Endothelial cell of umbilical vein (primary cell): ENCODE results near the gene GNB5. TPM values are rescaled to one million over a fixed set of nuclear protein-coding genes. Genes with fewer than 3 reads are reported as not detected.

Experiments used
- BruUV-seq: library from RNA; stranded (reverse); fragments of 400-500 nt; replicated peaks from 2 replicates; lab custom pipeline; 2021; lab: Mats Ljungman, UMichigan
- CTCF ChIA-PET: fragments of 300-600, 350-600 bp; sonication (Branson Sonifier 250); formaldehyde crosslinking; loops from one replicate; lab custom pipeline; 2021; ENCODE audit warnings: antibody characterized with exemption, inconsistent platforms; lab: Charles Lee
- POLR2A ChIA-PET: fragments of 300-600, 350-600 bp; sonication (Branson Sonifier 250); formaldehyde crosslinking; loops from one replicate; lab custom pipeline; 2021; ENCODE audit warnings: antibody characterized with exemption, inconsistent platforms; lab: Charles Lee
- DNase-seq: peaks from one replicate; pipeline ENCODE4 v3.0.0-alpha.2; 2011; ENCODE audit warnings: low read depth, low spot score
- FAIRE-seq: peaks from 2 replicates; lab custom pipeline; 2011; peaks lifted over from hg19 to GRCh38; lab: Jason Lieb, UNC
- H2AFZ ChIP-seq: 2 replicates; pipeline ENCODE4 v1.6.0; 2012; ENCODE audit warnings: low read depth, low read length, control low read depth, inconsistent platforms
- H3K27ac ChIP-seq: 2 replicates; pipeline ENCODE4 v1.5.1; 2011; ENCODE audit warnings: low read depth, mild to moderate bottlenecking, control low read depth, low read length, moderate library complexity; ENCODE audit not compliant: insufficient read depth
- H3K27me3 ChIP-seq, 2 experiments: 2 replicates each; pipeline versions ENCODE4 v1.6.0 to v1.6.1; 2011; ENCODE audit warnings: low read length in 2 of 2, mixed read lengths in 1 of 2; ENCODE audit not compliant: control insufficient read depth in 2 of 2, insufficient read depth in 2 of 2
- H3K36me3 ChIP-seq, 2 experiments: 2 replicates in 1 of 2; 3 replicates in 1 of 2; pipeline ENCODE4 v1.5.1; 2011; ENCODE audit warnings: low read length in 2 of 2, mild to moderate bottlenecking in 1 of 2, moderate library complexity in 1 of 2; ENCODE audit not compliant: control insufficient read depth in 2 of 2, insufficient read depth in 2 of 2; ENCODE audit errors: extremely low read depth in 1 of 2
- H3K4me1 ChIP-seq: 3 replicates; pipeline ENCODE4 v1.5.1; 2011; ENCODE audit warnings: mild to moderate bottlenecking, low read length; ENCODE audit not compliant: control insufficient read depth, insufficient read depth; ENCODE audit errors: extremely low read depth
- H3K4me2 ChIP-seq: 2 replicates; pipeline ENCODE4 v1.6.1; 2011; ENCODE audit warnings: low read length, control low read depth, mixed read lengths; ENCODE audit not compliant: insufficient read depth
- H3K4me3 ChIP-seq, 3 experiments: fragments of 200-600 bp in 1 of 3; sonication (generic), shearing (Covaris generic) in 1 of 3; replicated peaks in 1 of 3; 2 replicates each; pipeline ENCODE4 v1.5.1; 2011 to 2016; ENCODE audit warnings: control low read depth in 3 of 3, low read length in 3 of 3, mild to moderate bottlenecking in 2 of 3, inconsistent platforms in 1 of 3, low read depth in 1 of 3, moderate library complexity in 1 of 3; ENCODE audit not compliant: insufficient read depth in 1 of 3
- H3K79me2 ChIP-seq: 2 replicates; pipeline ENCODE4 v1.6.0; 2012; ENCODE audit warnings: low read length, inconsistent platforms; ENCODE audit not compliant: control insufficient read depth, insufficient read depth
- H3K9ac ChIP-seq: replicated peaks from 2 replicates; pipeline ENCODE3; 2011; ENCODE audit warnings: low read length, control low read depth; ENCODE audit not compliant: insufficient read depth; ENCODE audit errors: extremely low read depth
- H3K9me1 ChIP-seq: replicated peaks from 3 replicates; pipeline ENCODE4 v1.6.0; 2011; ENCODE audit warnings: mild to moderate bottlenecking, low read length; ENCODE audit not compliant: control insufficient read depth, insufficient read depth; ENCODE audit errors: extremely low read depth
- H3K9me3 ChIP-seq: replicated peaks from 2 replicates; pipeline ENCODE4 v1.5.1; 2012; ENCODE audit warnings: low read length, inconsistent platforms; ENCODE audit not compliant: control insufficient read depth, insufficient read depth
- H4K20me1 ChIP-seq: replicated peaks from 2 replicates; pipeline ENCODE3; 2011; ENCODE audit warnings: mild to moderate bottlenecking, low read length; ENCODE audit not compliant: control insufficient read depth, insufficient read depth; ENCODE audit errors: extremely low read depth
- EZH2 ChIP-seq: IDR thresholded peaks from 2 replicates; pipeline ENCODE4 v1.6.1; 2012; ENCODE audit warnings: borderline replicate concordance, low read depth, mild to moderate bottlenecking, moderate library complexity, low read length, inconsistent platforms; ENCODE audit not compliant: severe bottlenecking
- FOS ChIP-seq: IDR thresholded peaks from 2 replicates; pipeline ENCODE4 v1.6.1; 2011; ENCODE audit warnings: mild to moderate bottlenecking, low read length, moderate library complexity, borderline replicate concordance; ENCODE audit not compliant: insufficient read depth
- GATA2 ChIP-seq: IDR thresholded peaks from 2 replicates; pipeline ENCODE4 v1.7.0; 2011; ENCODE audit warnings: low read depth, mild to moderate bottlenecking, moderate library complexity, mixed read lengths, low read length; ENCODE audit not compliant: insufficient read length, insufficient read depth
- JUN ChIP-seq: IDR thresholded peaks from 2 replicates; pipeline ENCODE4 v1.6.1; 2011; ENCODE audit warnings: borderline replicate concordance, low read depth; ENCODE audit not compliant: insufficient read length, insufficient read depth
- MYC ChIP-seq: IDR thresholded peaks from one replicate; pipeline ENCODE4 v1.6.1; 2011; ENCODE audit warnings: mild to moderate bottlenecking, low read depth, low read length
- POLR2A ChIP-seq: IDR thresholded peaks from 2 replicates; pipeline ENCODE4 v1.6.1; 2012; ENCODE audit warnings: low read depth, mild to moderate bottlenecking, control low read depth, low read length
- POLR2AphosphoS5 ChIP-seq: IDR thresholded peaks from 2 replicates; pipeline ENCODE4 v1.6.1; 2012; ENCODE audit warnings: low read depth, mild to moderate bottlenecking, control low read depth, low read length, moderate library complexity; ENCODE audit not compliant: insufficient read depth
- dilution Hi-C: fragments of 300-500 bp; cut with MboI; formaldehyde crosslinking; loops from one replicate; pipeline ENCODE4 v1.15.0; 2019; ENCODE audit warnings: low sequenced_read_pairs; ENCODE audit not compliant: extremely low pct_ligation_motif_present
- intact Hi-C: fragments of 100-400 bp; cut with micrococcal nuclease; formaldehyde crosslinking; loops from one replicate; pipeline ENCODE4 v1.10.0; 2022
- polyA plus RNA-seq, 4 experiments: library from polyadenylated mRNA; depleted of rRNA in 3 of 4; stranded (reverse) in 3 of 4; unstranded in 1 of 4; fragments of >200 nt; gene quantifications; 2 replicates each; pipeline versions ENCODE4 v1.2.1 to v1.2.3, GENCODE V29; 2011 to 2012; ENCODE audit warnings: missing spikeins in 1 of 4
- total RNA-seq: library from RNA; stranded (reverse); gene quantifications from 2 replicates; pipeline ENCODE4 v1.2.3, GENCODE V29; 2021
- TF ChIP-seq, protein P1 (sequence below): IDR thresholded peaks from 2 replicates; pipeline ENCODE4 v1.6.1; 2011; ENCODE audit not compliant: insufficient read depth, insufficient read length
- TF ChIP-seq, protein P2 (sequence below), 2 donors: IDR thresholded peaks; 1 replicate in 1 of 2; 2 replicates in 1 of 2; pipeline ENCODE4 v1.5.1; 2011; ENCODE audit warnings: low read length in 2 of 2, mild to moderate bottlenecking in 2 of 2, moderate library complexity in 2 of 2, control low read depth in 1 of 2, inconsistent platforms in 1 of 2, low read depth in 1 of 2; ENCODE audit not compliant: insufficient read depth in 1 of 2; ENCODE audit errors: extremely low read depth in 1 of 2

Gene GNB5
- total and polyA plus RNA-seq, 2 donors (not counting 3 experiments of a cell fraction or from before 2014, with no cell fraction given): 15.6 to 16.8 TPM

DNA sequence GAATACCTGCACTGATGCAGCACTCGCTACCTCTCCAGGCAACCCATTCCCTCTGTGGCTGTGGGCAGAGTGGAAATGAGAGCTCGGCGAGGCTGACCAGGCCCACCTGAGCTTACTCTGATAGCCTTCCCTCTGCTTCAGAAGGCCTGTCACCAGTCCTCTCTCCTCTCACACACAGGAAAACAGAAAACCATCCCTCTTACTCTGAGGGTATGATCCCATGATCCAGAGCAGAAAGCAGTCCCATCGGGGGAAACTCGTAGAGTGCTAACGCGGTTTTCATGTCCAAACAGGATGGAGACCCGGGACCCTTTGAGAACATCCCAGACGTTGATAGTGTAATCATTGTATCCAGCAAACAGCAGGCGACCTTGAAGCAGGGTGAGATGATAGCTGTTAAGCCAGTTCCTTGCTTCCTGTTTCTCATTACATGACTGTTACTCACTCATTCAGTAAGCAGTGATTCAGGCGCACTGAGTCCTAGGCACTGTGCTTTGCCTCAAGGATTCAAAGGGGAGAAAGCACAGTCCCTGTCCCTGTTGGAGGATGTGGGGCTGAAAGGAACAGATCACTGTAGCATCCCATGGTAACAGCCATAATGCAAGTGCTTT is 66.8 kb downstream of the GNB5 start:
- H3K79me2 ChIP-seq: no peaks in the 10 kb centered on the region
- peak overlapping the region; percentile 72 for H3K27ac ChIP-seq
- H3K27me3 ChIP-seq: no peaks in the 10 kb centered on the region
- no peaks in the 10 kb centered on the region for H3K36me3 ChIP-seq
- peak overlapping the region; percentile 61 for H2AFZ ChIP-seq
- H3K9ac ChIP-seq: peak overlapping the region; percentile 40
- ChIA-PET CTCF (interaction anchor here (0.9 to 4.2 kb wide), 7 partner anchors 10 to 60 kb away, joined by 3 to 23 read pairs (median 4); partner anchors contain the start of gene BCL2L10), POLR2A (no interaction called here)
- dilution Hi-C loops: no loop called here
- peaks cover 12% of the 10 kb centered on the region for H3K4me1 ChIP-seq
- intact Hi-C loops: loop anchor here (2.0 kb wide), 1 partner anchor 32 kb away; no protein-coding TSS in a partner anchor
- BruUV-seq: TSS peak; percentile 73
- no peaks in the 10 kb centered on the region for H3K9me1 ChIP-seq
- no peaks in the 10 kb centered on the region for H3K9me3 ChIP-seq
- H4K20me1 ChIP-seq: no peaks in the 10 kb centered on the region
- TF ChIP-seq, protein P1, sequence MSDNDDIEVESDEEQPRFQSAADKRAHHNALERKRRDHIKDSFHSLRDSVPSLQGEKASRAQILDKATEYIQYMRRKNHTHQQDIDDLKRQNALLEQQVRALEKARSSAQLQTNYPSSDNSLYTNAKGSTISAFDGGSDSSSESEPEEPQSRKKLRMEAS: no peak
- TF ChIP-seq JUN (peak; percentile 69), GATA2 (peak; percentile 84), POLR2A (peak; percentile 23), FOS (peak; percentile 71), MYC (no peak), EZH2 (no peak), POLR2AphosphoS5 (peak; percentile 35)
- TF ChIP-seq, protein P2, sequence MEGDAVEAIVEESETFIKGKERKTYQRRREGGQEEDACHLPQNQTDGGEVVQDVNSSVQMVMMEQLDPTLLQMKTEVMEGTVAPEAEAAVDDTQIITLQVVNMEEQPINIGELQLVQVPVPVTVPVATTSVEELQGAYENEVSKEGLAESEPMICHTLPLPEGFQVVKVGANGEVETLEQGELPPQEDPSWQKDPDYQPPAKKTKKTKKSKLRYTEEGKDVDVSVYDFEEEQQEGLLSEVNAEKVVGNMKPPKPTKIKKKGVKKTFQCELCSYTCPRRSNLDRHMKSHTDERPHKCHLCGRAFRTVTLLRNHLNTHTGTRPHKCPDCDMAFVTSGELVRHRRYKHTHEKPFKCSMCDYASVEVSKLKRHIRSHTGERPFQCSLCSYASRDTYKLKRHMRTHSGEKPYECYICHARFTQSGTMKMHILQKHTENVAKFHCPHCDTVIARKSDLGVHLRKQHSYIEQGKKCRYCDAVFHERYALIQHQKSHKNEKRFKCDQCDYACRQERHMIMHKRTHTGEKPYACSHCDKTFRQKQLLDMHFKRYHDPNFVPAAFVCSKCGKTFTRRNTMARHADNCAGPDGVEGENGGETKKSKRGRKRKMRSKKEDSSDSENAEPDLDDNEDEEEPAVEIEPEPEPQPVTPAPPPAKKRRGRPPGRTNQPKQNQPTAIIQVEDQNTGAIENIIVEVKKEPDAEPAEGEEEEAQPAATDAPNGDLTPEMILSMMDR (IDR thresholded peaks at IDR 0.05; ENCODE audit: extremely low read depth in 1 of 2, insufficient read depth in 1 of 2, low read depth in 1 of 2, low read length in 2 of 2): no peak
- no peak overlapping the region for H3K4me3 ChIP-seq
- H3K4me2 ChIP-seq: peak overlapping the region; percentile 23
- FAIRE-seq: peak; percentile 96
- DNase-seq: peak; percentile 92
